Thoracic aorta (tissue), 2 donors: Measurements from ENCODE around the gene MYO18B. TPM values are rescaled to one million over a fixed set of nuclear protein-coding genes. Genes with fewer than 3 reads are reported as not detected.

Source experiments
- ATAC-seq: fragments of 150-250 bp; one replicate; pipeline ENCODE4 v1.8.0; 2017; ENCODE audit warnings: low read depth; ENCODE audit not compliant: insufficient number of reproducible peaks, low FRiP score
- DNase-seq: peaks from one replicate; pipeline ENCODE4 v3.0.0-alpha.2; 2020; ENCODE audit warnings: low spot score
- H3K27ac ChIP-seq, 2 donors: fragments of 200-600 bp; sonication (generic); 1 replicate in 1 of 2; 2 replicates in 1 of 2; pipeline ENCODE4 v1.5.1; 2016; ENCODE audit warnings: mild to moderate bottlenecking in 2 of 2, moderate library complexity in 2 of 2
- H3K27me3 ChIP-seq: fragments of 200-600 bp; sonication (generic); replicated peaks from 2 replicates; pipeline ENCODE4 v1.6.0; 2016; ENCODE audit warnings: mild to moderate bottlenecking; ENCODE audit not compliant: insufficient read depth
- H3K36me3 ChIP-seq: fragments of 200-600 bp; sonication (generic); one replicate; pipeline ENCODE4 v1.5.1; 2016
- H3K4me1 ChIP-seq, 2 donors: fragments of 200-600 bp; sonication (generic); 1 replicate in 1 of 2; 2 replicates in 1 of 2; pipeline versions ENCODE4 v1.5.1 to v1.6.0; 2016; ENCODE audit warnings: low read depth in 2 of 2, mild to moderate bottlenecking in 1 of 2; ENCODE audit not compliant: control insufficient read depth in 1 of 2
- H3K4me3 ChIP-seq: fragments of 200-600 bp; sonication (generic); 2 replicates; pipeline ENCODE4 v1.5.1; 2016; ENCODE audit warnings: mild to moderate bottlenecking
- H3K9me3 ChIP-seq: fragments of 200-600 bp; sonication (generic); 2 replicates; pipeline ENCODE4 v1.5.1; 2016
- total RNA-seq, 2 donors: library from RNA; depleted of rRNA; stranded (reverse); fragments of >200 nt; gene quantifications; one replicate each; pipeline versions ENCODE4 v1.1.0 to v1.2.3, GENCODE V29; 2016
- TF ChIP-seq, protein P1 (sequence below): fragments of 200-600 bp; sonication (generic); IDR thresholded peaks from one replicate; pipeline ENCODE4 v1.5.1; 2019; ENCODE audit warnings: antibody characterized with exemption

Gene MYO18B
- total RNA-seq, 2 donors from 2014 or later: 45.6 to 73.5 TPM

DNA sequence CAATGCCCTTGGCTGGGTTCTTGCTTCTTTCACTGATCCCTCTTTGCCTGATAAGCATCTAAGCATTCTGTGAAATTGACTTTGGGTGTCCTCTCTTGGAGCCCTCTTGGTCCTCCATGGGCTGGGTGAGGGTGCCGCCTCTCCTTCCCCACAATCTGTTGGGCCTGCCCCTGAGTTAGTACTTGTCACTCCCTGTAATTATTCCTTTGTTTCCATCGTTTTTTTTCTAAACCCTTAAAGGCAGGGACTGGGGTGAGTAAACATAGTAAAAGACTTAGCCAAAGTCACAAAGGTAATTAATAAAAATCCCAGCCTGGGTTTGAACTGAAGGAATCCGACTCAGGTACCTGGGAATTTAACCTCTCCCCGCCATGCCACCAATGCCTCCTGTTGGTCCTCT is 188.1 kb downstream of the MYO18B start:
- Histone ChIP-seq H3K9me3 (no peaks in the 10 kb centered on the region), H3K4me1 (no peaks in the 10 kb centered on the region), H3K36me3 (peaks cover 9% of the 10 kb centered on the region), H3K27ac (no peak overlapping the region), H3K27me3 (no peaks in the 10 kb centered on the region), H3K4me3 (no peak overlapping the region)
- DNase-seq (no peak), ATAC-seq (no peak)
- TF ChIP-seq, protein P1, sequence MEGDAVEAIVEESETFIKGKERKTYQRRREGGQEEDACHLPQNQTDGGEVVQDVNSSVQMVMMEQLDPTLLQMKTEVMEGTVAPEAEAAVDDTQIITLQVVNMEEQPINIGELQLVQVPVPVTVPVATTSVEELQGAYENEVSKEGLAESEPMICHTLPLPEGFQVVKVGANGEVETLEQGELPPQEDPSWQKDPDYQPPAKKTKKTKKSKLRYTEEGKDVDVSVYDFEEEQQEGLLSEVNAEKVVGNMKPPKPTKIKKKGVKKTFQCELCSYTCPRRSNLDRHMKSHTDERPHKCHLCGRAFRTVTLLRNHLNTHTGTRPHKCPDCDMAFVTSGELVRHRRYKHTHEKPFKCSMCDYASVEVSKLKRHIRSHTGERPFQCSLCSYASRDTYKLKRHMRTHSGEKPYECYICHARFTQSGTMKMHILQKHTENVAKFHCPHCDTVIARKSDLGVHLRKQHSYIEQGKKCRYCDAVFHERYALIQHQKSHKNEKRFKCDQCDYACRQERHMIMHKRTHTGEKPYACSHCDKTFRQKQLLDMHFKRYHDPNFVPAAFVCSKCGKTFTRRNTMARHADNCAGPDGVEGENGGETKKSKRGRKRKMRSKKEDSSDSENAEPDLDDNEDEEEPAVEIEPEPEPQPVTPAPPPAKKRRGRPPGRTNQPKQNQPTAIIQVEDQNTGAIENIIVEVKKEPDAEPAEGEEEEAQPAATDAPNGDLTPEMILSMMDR: no peak

DNA sequence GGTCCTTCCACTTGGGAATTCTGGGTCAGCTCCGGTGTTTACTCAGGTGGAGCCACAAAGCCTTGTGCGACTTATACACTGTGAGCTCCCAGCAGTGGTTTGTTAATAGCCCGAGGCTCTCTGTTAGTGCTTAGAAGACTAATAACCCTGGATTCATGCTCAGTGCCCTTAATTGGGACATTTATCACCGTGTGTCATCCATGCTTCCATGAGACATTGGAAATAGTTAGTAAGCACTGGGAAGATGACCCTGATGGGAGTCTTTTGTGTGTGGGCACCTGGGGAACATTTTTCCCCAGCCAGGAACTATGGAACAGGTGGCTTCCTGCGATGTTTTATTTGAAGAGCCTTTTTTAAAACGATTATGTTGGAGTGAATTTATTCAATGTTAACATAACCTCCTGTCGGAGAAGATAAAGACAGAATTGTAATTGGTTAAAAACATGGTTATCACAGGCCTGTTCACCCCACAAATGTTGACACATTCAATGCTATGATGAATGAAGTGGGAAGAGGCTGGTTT is 188.9 kb downstream of the MYO18B start:
- DNase-seq (no peak), ATAC-seq (no peak)
- TF ChIP-seq, protein P1: no peak
- no peaks in the 10 kb centered on the region for H3K9me3 ChIP-seq
- no peaks in the 10 kb centered on the region for H3K4me1 ChIP-seq
- H3K27ac ChIP-seq: no peak overlapping the region
- H3K4me3 ChIP-seq: no peak overlapping the region
- peaks cover 9% of the 10 kb centered on the region for H3K36me3 ChIP-seq
- no peaks in the 10 kb centered on the region for H3K27me3 ChIP-seq

DNA sequence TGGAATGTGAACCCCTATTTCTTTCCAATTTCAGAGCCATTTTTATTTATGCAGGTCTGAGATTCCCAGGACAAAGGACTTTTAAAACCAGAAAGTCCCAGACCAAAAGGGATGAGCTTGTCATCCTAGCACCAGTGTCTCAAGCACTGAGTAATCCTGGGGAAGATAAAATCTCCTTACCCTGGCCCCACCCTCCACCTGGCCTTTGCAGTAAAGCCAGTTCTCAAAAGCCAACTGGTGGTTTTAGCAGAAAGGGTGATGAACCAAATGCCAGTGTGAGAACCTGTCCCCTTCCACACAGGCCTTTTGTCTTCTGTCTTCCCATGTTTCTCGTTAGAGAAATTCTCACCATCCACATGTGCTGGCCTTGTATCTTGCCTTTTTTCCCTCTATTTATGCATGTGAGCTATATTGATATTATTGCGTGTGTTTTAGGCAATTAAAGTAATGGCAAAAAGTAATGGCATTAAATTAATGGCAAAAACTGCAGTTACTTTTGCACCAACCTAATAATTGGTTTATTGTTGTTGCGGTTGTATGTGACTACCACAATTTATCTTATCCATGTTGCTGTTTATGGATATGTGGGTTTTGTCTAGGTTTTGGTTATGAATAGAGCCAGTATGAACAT is 191.3 kb downstream of the MYO18B start:
- H3K27ac ChIP-seq: no peak overlapping the region
- DNase-seq (no peak), ATAC-seq (no peak)
- H3K9me3 ChIP-seq: no peaks in the 10 kb centered on the region
- H3K36me3 ChIP-seq: peaks cover 20% of the 10 kb centered on the region
- H3K4me3 ChIP-seq: no peak overlapping the region
- TF ChIP-seq, protein P1: no peak
- H3K27me3 ChIP-seq: no peaks in the 10 kb centered on the region
- no peaks in the 10 kb centered on the region for H3K4me1 ChIP-seq

DNA sequence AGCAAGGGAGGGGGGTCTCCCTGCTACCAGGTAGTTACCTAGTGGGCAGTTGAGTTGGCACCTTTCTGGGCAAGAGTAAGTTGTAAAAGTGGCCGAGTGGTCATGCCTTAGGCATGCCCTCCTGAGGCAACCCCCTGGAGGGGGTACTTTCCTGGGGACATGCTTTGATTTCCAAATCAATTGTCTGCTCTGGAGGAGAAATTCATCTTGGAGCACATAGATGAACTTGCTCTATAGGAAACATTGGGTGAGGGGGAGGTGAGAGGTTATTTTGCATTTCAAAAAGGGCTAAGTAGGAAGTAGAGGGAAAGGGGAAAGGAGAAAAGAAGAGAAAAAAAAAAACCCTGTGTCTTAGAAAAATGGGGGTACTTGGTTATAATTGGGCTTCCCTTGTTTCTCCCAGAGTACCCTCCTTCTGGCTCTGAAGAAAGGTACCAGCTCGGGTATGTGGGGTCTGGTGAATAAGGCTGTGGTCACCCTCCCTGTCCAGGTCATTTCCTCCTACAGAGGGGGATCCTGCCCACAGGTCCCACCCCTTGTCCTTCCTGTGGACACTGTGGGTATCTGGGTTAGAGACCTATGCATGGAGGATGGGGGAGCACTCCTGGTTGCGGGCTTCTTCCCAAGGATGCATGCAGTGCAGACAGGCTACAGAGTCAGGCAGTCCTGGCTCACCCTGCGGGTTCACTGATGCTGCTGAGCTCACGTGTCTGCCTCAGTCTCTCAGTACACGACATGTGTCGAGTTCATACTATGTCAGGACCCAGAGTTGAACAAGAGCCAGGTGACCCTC is 193.5 kb downstream of the MYO18B start:
- no peak for DNase-seq

DNA sequence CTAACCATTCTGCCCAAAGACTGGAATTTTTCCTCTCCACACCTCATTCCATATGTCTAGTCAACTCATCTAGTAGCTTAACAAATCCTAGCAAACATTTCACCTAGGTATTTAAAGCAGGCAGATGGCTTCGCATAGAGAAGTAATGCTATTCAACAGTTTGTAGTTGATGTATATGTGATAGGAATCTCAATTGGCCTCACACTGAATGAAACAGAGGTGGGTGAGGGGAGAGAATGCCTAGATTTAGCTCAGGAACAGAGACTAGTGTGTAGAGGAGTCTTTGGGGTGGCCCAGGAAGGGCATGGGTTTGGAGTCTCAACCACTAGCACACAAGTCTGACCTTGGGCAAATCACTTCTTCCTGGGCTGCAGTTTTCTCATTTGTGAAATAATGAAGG is 196.2 kb downstream of the MYO18B start:
- no peaks in the 10 kb centered on the region for H3K27me3 ChIP-seq
- ATAC-seq: no peak
- no peak for DNase-seq
- TF ChIP-seq, protein P1: no peak
- H3K9me3 ChIP-seq: no peaks in the 10 kb centered on the region
- no peak overlapping the region for H3K27ac ChIP-seq
- peaks cover 14% of the 10 kb centered on the region for H3K36me3 ChIP-seq
- no peak overlapping the region for H3K4me3 ChIP-seq
- H3K4me1 ChIP-seq: no peaks in the 10 kb centered on the region

More for the DNA sequence above, 193.5 kb downstream of the MYO18B start:
- ATAC-seq: no peak
- TF ChIP-seq, protein P1: no peak
- Histone ChIP-seq H3K36me3 (peaks cover 15% of the 10 kb centered on the region), H3K27ac (no peak overlapping the region), H3K4me3 (no peak overlapping the region), H3K9me3 (no peaks in the 10 kb centered on the region), H3K4me1 (no peaks in the 10 kb centered on the region), H3K27me3 (no peaks in the 10 kb centered on the region)
